Activated CD4-positive, alpha-beta T cell treated with anti-CD3 and anti-CD28 coated beads for 4 hours (primary cell): ENCODE results near the gene SFTPB.
A peak's percentile ranks its signal among the peaks of the same experiment; 100 is the strongest.
"Not testable (repeated sequence)": the region's sequence is repeated elsewhere in the genome, so short reads cannot be mapped to it uniquely, and the experiment has no call there.

ENCODE experiments used
- DNase-seq, 2 donors: peaks; one replicate each; pipeline ENCODE4 v3.0.0-alpha.2; 2020

SFTPB gene

GRCh38 chr2:85668009-85668856 lies at the start of gene SFTPB:
TSS of gene SFTPB (minus strand) at chr2:85668199. CDS start at chr2:85668183, 16 bp downstream.
- DNase-seq, result no peak

GRCh38 chr2:85717308-85718008 lies 49.5 kb upstream of the SFTPB start:
- DNase-seq, result no peak

GRCh38 chr2:85716346-85716914 lies 48.4 kb upstream of the SFTPB start:
- DNase-seq, result no peak

GRCh38 chr2:85714841-85715240 lies 46.8 kb upstream of the SFTPB start:
- no peak for DNase-seq

GRCh38 chr2:85714421-85714820 lies 46.4 kb upstream of the SFTPB start:
- not testable (repeated sequence) for DNase-seq

GRCh38 chr2:85713836-85714235 lies 45.8 kb upstream of the SFTPB start:
- DNase-seq, result no peak

- DNase-seq, result no peak
These were observed 45.0 kb upstream of the SFTPB start for GRCh38 chr2:85712849-85713612.

- no peak for DNase-seq
These were observed 44.3 kb upstream of the SFTPB start for GRCh38 chr2:85712336-85712735.

- DNase-seq, result no peak
These were observed 43.6 kb upstream of the SFTPB start for GRCh38 chr2:85711578-85712060.

- no peak for DNase-seq
These were observed 42.9 kb upstream of the SFTPB start for GRCh38 chr2:85710687-85711577.

GRCh38 chr2:85709401-85709811 lies 41.4 kb upstream of the SFTPB start:
- DNase-seq, result no peak

- DNase-seq, result no peak
These were observed 40.6 kb upstream of the SFTPB start for GRCh38 chr2:85708641-85709040.

GRCh38 chr2:85707304-85707703 lies 39.3 kb upstream of the SFTPB start:
- peak; percentile 64 to 71 for DNase-seq

GRCh38 chr2:85706599-85707296 lies 38.7 kb upstream of the SFTPB start:
- no peak for DNase-seq

GRCh38 chr2:85706063-85706462 lies 38.1 kb upstream of the SFTPB start:
- DNase-seq, result no peak

GRCh38 chr2:85705680-85706039 lies 37.7 kb upstream of the SFTPB start:
- DNase-seq, result no peak

- no peak for DNase-seq
These were observed 37.0 kb upstream of the SFTPB start for GRCh38 chr2:85704800-85705679.

- DNase-seq, result no peak
These were observed 36.0 kb upstream of the SFTPB start for GRCh38 chr2:85704038-85704437.

- no peak for DNase-seq
These were observed 35.3 kb upstream of the SFTPB start for GRCh38 chr2:85703329-85703728.

- no peak for DNase-seq
These were observed 34.8 kb upstream of the SFTPB start for GRCh38 chr2:85702800-85703199.
